Hepatocyte (in vitro differentiated cells): ENCODE data around the gene TSNAX. TPM values are rescaled to one million over a fixed set of nuclear protein-coding genes. Genes with fewer than 3 reads are reported as not detected.

ENCODE experiments used
- DNase-seq: peaks from one replicate; pipeline ENCODE4 v3.0.0-alpha.2; 2016; ENCODE audit warnings: low spot score
- H2AFZ ChIP-seq: fragments of 200-600 bp; sonication (generic); 2 replicates; pipeline ENCODE4 v1.6.0; 2016; ENCODE audit warnings: antibody characterized with exemption, mild to moderate bottlenecking
- H3K27ac ChIP-seq: fragments of 200-600 bp; sonication (generic); 2 replicates; pipeline ENCODE4 v1.5.1; 2016; ENCODE audit warnings: mild to moderate bottlenecking
- H3K27me3 ChIP-seq: fragments of 200-600 bp; sonication (generic); 2 replicates; pipeline ENCODE4 v1.6.1; 2016
- H3K36me3 ChIP-seq: fragments of 200-600 bp; sonication (generic); replicated peaks from 2 replicates; pipeline ENCODE4 v1.5.1; 2016; ENCODE audit warnings: low read depth; ENCODE audit not compliant: insufficient read depth
- H3K4me1 ChIP-seq: fragments of 200-600 bp; sonication (generic); 2 replicates; pipeline ENCODE4 v1.5.1; 2016; ENCODE audit warnings: mild to moderate bottlenecking, moderate library complexity; ENCODE audit not compliant: insufficient read depth
- H3K4me2 ChIP-seq: fragments of 200-600 bp; sonication (generic); 2 replicates; pipeline ENCODE4 v1.6.0; 2016
- H3K4me3 ChIP-seq: fragments of 200-600 bp; sonication (generic); 2 replicates; pipeline ENCODE4 v1.5.1; 2016; ENCODE audit warnings: mild to moderate bottlenecking
- H3K79me2 ChIP-seq: fragments of 200-600 bp; sonication (generic); 2 replicates; pipeline ENCODE4 v1.6.0; 2017; ENCODE audit warnings: mild to moderate bottlenecking
- H3K9me2 ChIP-seq: fragments of 200-600 bp; sonication (generic); replicated peaks from 2 replicates; pipeline ENCODE4 v1.6.0; 2017; ENCODE audit warnings: mild to moderate bottlenecking; ENCODE audit not compliant: insufficient read depth
- H3K9me3 ChIP-seq: fragments of 200-600 bp; sonication (generic); 2 replicates; pipeline ENCODE4 v1.5.1; 2016; ENCODE audit warnings: low read depth, mild to moderate bottlenecking
- H4K20me1 ChIP-seq: fragments of 200-600 bp; sonication (generic); 2 replicates; pipeline ENCODE4 v1.6.0; 2016; ENCODE audit warnings: mild to moderate bottlenecking; ENCODE audit not compliant: insufficient read depth, poor library complexity, severe bottlenecking
- EZH2 ChIP-seq: fragments of 200-600 bp; sonication (generic); IDR thresholded peaks from 2 replicates; pipeline ENCODE4 v1.6.1; 2016; ENCODE audit warnings: antibody characterized with exemption, mild to moderate bottlenecking, borderline replicate concordance
- EZH2phosphoT487 ChIP-seq: fragments of 200-600 bp; sonication (generic); IDR thresholded peaks from one replicate; pipeline ENCODE4 v1.6.1; 2018; ENCODE audit warnings: antibody characterized with exemption, mild to moderate bottlenecking, low read depth, moderate library complexity; ENCODE audit not compliant: unreplicated experiment, severe bottlenecking
- WGBS: methylation state at CpG from one replicate; pipeline ENCODE4 v1.1.6; 2016; ENCODE audit warnings: low lambda C conversion rate; ENCODE audit errors: missing lambda C conversion rate; 5-methylcytosine and 5-hydroxymethylcytosine counted together
- polyA plus RNA-seq: library from polyadenylated mRNA; unstranded; fragments of >200 nt; fragmentation: Nextera tagmentation; extraction: Ambion mirVana; gene quantifications from 2 replicates; pipeline ENCODE4 v1.2.1, GENCODE V29; 2016
- total RNA-seq: library from RNA; depleted of rRNA; stranded (reverse); fragments of >200 nt; gene quantifications from 2 replicates; pipeline ENCODE4 v1.2.3, GENCODE V29; 2014
- TF ChIP-seq, protein P1 (sequence below): fragments of 200-600 bp; sonication (generic); IDR thresholded peaks from 2 replicates; pipeline ENCODE4 v1.5.1; 2016; ENCODE audit warnings: antibody characterized with exemption, mild to moderate bottlenecking; ENCODE audit not compliant: poor library complexity

TSNAX gene
- total and polyA plus RNA-seq, 2 experiments from 2014 or later = 26.8 to 42.2 TPM

DNA sequence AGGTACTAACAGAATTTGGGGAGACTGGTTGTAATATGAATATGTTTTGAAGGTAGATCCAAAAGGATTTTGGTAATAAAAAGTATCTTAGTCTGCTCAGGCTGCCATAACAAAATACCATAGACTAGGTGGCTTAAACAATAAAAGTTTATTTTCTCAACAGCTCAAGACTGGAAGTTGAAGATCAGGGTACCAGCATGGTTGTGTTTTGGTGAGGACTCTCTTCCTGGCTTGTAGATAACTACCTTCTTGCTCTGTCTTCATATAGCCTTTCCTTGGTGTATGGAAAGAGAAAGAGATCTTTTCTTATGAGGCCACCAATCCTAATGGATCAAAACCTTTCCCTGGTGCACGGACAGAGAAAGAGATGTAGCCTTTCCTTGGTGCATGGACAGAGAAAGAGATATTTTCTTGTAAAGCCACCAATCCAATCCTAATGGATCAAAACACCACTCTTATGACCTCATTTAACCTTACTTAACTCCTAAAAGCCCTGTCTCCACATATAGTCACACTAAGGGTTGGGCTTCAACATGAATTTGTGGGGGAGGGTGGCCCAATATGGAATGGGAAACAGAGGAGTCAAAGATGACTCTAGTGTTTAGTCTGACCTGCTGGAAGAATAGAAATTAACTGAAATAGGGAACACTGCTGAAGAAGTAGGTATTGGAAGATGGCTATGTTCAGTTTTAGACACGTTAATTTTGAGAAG lies 5.4 kb upstream of the TSNAX start:
- Histone ChIP-seq H3K79me2 (no peaks in the 10 kb centered on the region), H3K36me3 (no peaks in the 10 kb centered on the region), H3K4me1 (no peaks in the 10 kb centered on the region), H3K9me3 (no peaks in the 10 kb centered on the region), H3K4me3 (no peak overlapping the region), H2AFZ (no peak overlapping the region), H3K27ac (peak overlapping the region; percentile 58), H4K20me1 (no peaks in the 10 kb centered on the region), H3K27me3 (no peaks in the 10 kb centered on the region), H3K9me2 (no peaks in the 10 kb centered on the region), H3K4me2 (no peak overlapping the region)
- 93% methylated on average over 2 of the region's 2 CpGs for WGBS
- TF ChIP-seq EZH2 = no peak
- TF ChIP-seq, protein P1, sequence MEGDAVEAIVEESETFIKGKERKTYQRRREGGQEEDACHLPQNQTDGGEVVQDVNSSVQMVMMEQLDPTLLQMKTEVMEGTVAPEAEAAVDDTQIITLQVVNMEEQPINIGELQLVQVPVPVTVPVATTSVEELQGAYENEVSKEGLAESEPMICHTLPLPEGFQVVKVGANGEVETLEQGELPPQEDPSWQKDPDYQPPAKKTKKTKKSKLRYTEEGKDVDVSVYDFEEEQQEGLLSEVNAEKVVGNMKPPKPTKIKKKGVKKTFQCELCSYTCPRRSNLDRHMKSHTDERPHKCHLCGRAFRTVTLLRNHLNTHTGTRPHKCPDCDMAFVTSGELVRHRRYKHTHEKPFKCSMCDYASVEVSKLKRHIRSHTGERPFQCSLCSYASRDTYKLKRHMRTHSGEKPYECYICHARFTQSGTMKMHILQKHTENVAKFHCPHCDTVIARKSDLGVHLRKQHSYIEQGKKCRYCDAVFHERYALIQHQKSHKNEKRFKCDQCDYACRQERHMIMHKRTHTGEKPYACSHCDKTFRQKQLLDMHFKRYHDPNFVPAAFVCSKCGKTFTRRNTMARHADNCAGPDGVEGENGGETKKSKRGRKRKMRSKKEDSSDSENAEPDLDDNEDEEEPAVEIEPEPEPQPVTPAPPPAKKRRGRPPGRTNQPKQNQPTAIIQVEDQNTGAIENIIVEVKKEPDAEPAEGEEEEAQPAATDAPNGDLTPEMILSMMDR = no peak
- TF ChIP-seq EZH2phosphoT487 = no peak
- DNase-seq = no peak

DNA sequence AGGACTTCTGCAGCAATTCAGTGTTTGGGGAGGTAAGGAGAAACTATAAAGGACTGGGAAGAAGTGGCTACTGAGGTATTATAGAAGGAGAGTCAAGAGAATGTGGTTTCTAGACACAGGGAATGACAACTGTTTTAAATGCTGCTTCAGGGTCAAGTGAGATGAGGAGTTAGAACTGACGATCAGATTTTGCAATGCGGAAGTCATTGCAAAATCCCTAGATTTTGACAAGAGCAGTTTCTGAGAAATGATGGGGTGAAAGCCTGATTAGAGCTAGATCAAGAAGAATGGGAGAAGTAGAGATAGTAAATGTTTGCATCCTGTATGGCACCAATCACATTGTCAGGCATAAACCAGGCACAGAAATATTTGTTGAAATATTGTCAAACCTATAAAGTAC lies 4.7 kb upstream of the TSNAX start:
- Histone ChIP-seq H3K4me3 (no peak overlapping the region), H3K27me3 (no peaks in the 10 kb centered on the region), H3K4me1 (no peaks in the 10 kb centered on the region), H4K20me1 (no peaks in the 10 kb centered on the region), H3K9me2 (no peaks in the 10 kb centered on the region), H3K9me3 (no peaks in the 10 kb centered on the region), H3K27ac (no peak overlapping the region), H2AFZ (no peak overlapping the region), H3K79me2 (peaks cover under 1% of the 10 kb centered on the region), H3K4me2 (no peak overlapping the region), H3K36me3 (no peaks in the 10 kb centered on the region)
- no peak for DNase-seq
- TF ChIP-seq, protein P1 = no peak
- TF ChIP-seq EZH2phosphoT487 (no peak), EZH2 (no peak)
- 80% methylated on average over 2 of the region's 2 CpGs for WGBS

DNA sequence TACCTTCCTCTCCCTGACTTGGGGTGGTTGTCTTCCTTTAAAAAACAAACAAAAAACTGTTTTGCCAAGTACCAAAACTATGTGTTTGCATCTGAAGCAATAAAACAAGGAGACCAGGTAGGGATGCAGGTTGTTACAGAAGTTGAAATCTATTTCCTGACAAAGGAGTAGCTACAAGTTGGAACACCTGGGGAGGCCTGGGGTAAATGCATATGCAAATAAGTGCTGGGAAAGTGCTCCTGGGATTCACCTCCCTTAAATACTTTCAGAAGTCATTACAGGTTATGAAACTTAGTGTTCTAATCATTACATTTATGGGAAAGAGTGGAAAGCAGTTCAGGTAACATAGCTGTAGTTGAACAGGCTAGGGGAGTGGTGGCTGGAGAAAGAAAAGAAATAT lies 1.9 kb upstream of the TSNAX start:
- H3K79me2 ChIP-seq = peaks cover 27% of the 10 kb centered on the region
- H3K9me2 ChIP-seq = no peaks in the 10 kb centered on the region
- no peaks in the 10 kb centered on the region for H3K36me3 ChIP-seq
- H3K27ac ChIP-seq = no peak overlapping the region
- no peak for TF ChIP-seq EZH2phosphoT487
- peak overlapping the region; percentile 83 for H2AFZ ChIP-seq
- H3K4me1 ChIP-seq = peaks cover 11% of the 10 kb centered on the region
- no peaks in the 10 kb centered on the region for H3K27me3 ChIP-seq
- no peaks in the 10 kb centered on the region for H4K20me1 ChIP-seq
- no peaks in the 10 kb centered on the region for H3K9me3 ChIP-seq
- H3K4me3 ChIP-seq = no peak overlapping the region
- no peak overlapping the region for H3K4me2 ChIP-seq
- DNase-seq = no peak

DNA sequence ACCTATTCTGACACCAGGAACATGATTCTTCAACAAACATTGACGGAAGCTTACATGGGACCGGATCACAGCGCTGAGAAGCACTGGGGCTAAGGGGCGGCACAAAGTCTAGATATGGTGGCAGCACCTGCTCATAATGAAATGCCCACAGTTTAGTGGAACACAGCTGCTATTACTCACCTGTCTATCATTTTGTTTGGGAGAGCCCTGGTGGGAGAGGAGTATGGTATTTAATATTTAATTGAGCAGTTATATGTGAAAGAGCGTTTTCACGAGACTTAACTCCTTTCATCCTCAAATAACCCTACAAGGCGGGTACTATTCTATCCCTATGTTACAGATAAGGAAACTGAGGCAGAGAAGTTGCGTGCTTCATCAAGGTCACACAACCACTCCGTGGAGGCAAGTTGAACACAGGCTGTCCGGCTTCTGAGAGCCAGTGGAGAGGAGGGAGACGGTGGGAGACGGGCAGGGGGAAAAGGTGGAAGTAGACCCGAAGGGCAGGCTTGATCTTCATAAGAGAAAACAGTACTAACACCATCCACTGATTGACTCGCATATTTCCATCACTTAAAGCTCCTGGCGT lies 790 bp upstream of the TSNAX start:
- Histone ChIP-seq H3K9me3 (no peaks in the 10 kb centered on the region), H3K27me3 (no peaks in the 10 kb centered on the region), H3K4me2 (peak overlapping the region; percentile 78), H3K27ac (peak overlapping the region; percentile 93), H2AFZ (peak overlapping the region; percentile 83), H3K4me3 (peak overlapping the region; percentile 34), H3K9me2 (no peaks in the 10 kb centered on the region), H4K20me1 (no peaks in the 10 kb centered on the region), H3K36me3 (no peaks in the 10 kb centered on the region), H3K79me2 (peaks cover 37% of the 10 kb centered on the region), H3K4me1 (peaks cover 11% of the 10 kb centered on the region)
- WGBS = 63% methylated on average over 15 of the region's 15 CpGs
- DNase-seq = no peak
- TF ChIP-seq, protein P1 = no peak
- TF ChIP-seq EZH2 = no peak
- no peak for TF ChIP-seq EZH2phosphoT487
